ENCODE measurements around the gene PACRGL. TPM values are rescaled to one million over a fixed set of nuclear protein-coding genes. Genes with fewer than 3 reads are reported as not detected.
A peak's percentile ranks its signal among the peaks of the same experiment; 100 is the strongest.

The PACRGL gene
- total RNA-seq: 15.2 TPM
- long read RNA-seq, partial matches to known transcripts: 0 of 5 reads
- long read RNA-seq, other reads (novel, unspliced or antisense): 5 of 5 reads

DNA sequence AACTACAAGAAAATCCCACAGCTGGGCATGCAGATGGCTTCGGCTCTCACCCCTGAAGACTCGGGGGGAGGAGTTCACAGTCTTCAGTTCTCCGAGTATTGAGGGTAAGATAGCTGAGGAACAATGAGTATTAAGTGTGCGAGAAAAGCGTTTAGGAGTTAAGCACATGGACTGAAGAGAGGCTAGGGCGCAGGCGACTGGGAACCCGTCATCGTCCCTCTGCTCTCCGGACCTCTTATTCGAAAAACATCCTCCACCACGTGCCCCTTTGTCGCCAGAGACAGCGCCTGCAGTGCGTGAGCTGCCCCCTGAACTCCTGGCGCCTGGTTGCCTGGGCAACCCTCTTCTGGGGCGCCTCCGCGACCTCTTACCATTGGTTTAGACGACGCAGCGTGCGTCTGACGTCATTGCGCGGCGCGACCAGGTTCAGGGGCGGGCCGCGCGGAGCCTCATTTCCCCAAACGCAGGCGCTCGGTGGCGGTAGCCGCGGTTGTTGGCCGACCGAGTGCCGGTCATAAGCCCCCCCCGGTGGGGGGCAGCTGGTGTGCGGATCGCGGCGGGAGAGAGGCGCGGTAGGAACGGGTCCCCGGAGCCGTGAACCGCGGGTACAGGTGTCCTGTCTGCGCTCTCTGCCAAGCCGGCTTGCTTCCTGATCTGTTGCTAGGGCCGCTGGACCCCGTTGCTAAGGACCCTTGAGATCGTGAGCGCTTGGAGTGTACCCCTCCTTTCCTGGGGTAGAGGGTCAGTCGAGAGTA is at the start of gene PACRGL:
Gene PACRGL, plus strand, starts transcription at position 452 of the 755 bp plus-strand sequence. CDS start 4,024 bp downstream, outside the sequence.
- DNase-seq (peak; percentile 97), ATAC-seq (peak; percentile 100)
- peaks cover 15% of the 10 kb centered on the region for H3K4me1 ChIP-seq
- H3K4me3 ChIP-seq: peak within 1 kb of the TSS; percentile 98
- peaks cover 7% of the 10 kb centered on the region for H3K27me3 ChIP-seq (ENCODE audit: low read depth)
- H3K36me3 ChIP-seq: peaks cover 10% of the 10 kb centered on the region
- H3K9me3 ChIP-seq: no peaks in the 10 kb centered on the region
- TF ChIP-seq, protein P1, sequence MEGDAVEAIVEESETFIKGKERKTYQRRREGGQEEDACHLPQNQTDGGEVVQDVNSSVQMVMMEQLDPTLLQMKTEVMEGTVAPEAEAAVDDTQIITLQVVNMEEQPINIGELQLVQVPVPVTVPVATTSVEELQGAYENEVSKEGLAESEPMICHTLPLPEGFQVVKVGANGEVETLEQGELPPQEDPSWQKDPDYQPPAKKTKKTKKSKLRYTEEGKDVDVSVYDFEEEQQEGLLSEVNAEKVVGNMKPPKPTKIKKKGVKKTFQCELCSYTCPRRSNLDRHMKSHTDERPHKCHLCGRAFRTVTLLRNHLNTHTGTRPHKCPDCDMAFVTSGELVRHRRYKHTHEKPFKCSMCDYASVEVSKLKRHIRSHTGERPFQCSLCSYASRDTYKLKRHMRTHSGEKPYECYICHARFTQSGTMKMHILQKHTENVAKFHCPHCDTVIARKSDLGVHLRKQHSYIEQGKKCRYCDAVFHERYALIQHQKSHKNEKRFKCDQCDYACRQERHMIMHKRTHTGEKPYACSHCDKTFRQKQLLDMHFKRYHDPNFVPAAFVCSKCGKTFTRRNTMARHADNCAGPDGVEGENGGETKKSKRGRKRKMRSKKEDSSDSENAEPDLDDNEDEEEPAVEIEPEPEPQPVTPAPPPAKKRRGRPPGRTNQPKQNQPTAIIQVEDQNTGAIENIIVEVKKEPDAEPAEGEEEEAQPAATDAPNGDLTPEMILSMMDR (IDR thresholded peaks at IDR 0.05): no peak
- H3K27ac ChIP-seq: peak within 1 kb of the TSS; percentile 88
- intact Hi-C loops (cut with DNase I): no loop called here

DNA sequence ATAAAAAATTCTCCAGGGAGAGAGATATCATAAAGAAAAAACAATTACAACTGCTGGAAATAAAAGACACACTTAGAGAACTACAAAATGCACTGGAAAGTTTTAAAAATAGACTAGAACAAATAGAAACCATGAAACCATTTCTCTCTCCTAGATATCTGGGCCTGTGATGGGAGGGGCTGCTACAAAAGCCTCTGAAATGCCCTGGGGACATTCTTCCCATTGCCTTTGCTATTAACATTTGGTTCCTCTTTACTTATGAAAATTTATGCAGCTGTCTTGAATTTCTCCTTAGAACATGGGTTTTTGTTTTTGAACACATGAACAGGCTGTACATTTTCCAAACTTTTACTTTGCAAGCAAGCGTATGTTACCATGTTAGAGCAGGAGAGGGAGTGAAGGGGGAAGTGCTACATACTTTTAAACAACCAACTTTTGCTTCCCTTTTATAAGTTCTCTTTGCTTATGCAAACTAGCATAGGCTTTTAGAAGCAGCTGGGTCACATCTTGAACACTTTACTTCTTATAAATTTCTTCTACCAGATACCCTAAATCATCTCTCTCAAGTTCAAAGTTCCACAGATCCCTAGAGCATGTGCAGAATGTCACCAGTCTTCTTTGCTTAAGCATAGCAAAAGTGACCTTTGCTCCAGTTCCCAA is 47.9 kb upstream of the PACRGL start:
- Histone ChIP-seq H3K27me3 (ENCODE audit: low read depth) (no peaks in the 10 kb centered on the region), H3K9me3 (no peaks in the 10 kb centered on the region), H3K4me3 (no peak overlapping the region), H3K4me1 (no peaks in the 10 kb centered on the region), H3K27ac (no peak overlapping the region), H3K36me3 (no peaks in the 10 kb centered on the region)
- ATAC-seq: no peak
- intact Hi-C loops (cut with DNase I): no loop called here
- TF ChIP-seq, protein P1 (IDR thresholded peaks at IDR 0.05): no peak
- DNase-seq: no peak

DNA sequence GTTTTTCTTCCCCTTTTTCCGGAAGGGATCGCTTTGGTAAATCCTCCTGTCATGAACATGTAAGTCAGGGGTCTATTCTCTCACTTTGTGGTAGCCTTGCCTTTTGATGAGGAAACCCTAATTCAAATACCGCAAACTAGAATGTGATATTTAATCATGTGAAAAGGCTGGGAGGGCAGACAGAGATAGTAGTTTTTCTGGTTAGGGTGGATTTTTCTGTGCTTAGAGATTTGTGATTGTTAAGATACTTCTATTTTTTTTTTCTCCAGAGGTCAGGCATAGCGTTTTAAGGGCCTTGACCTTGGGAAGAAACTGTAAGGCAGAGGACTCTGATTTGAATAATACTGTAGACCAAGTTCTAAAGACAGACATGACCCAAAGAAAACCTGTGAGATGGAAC is 41.8 kb upstream of the PACRGL start:
- no peak for ATAC-seq
- no peak for DNase-seq
- H3K27me3 ChIP-seq (ENCODE audit: low read depth): no peaks in the 10 kb centered on the region
- no peaks in the 10 kb centered on the region for H3K36me3 ChIP-seq
- no peaks in the 10 kb centered on the region for H3K4me1 ChIP-seq
- intact Hi-C loops (cut with DNase I): no loop called here
- TF ChIP-seq, protein P1 (IDR thresholded peaks at IDR 0.05): no peak
- no peak overlapping the region for H3K27ac ChIP-seq
- H3K4me3 ChIP-seq: no peak overlapping the region
- no peaks in the 10 kb centered on the region for H3K9me3 ChIP-seq

DNA sequence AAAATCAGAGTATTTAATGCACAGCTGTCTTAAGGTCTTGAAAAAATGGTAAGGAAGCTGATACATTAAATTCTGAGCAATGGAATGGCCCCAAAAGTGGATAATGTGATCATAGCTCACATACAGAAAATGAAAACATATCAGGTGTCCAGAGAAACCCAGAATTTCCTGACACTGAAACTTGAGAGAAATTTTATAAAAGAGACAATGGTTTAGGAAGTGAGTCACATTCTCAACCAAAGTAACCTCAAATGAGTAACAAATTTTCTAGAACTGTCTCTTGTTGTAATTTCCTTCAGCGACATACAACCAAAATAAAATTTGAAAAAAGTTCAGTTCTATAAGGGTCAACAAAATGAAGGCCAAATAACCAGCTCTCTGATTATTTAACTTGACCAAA is 37.4 kb upstream of the PACRGL start:
- DNase-seq (no peak), ATAC-seq (no peak)
- Histone ChIP-seq H3K4me3 (no peak overlapping the region), H3K9me3 (no peaks in the 10 kb centered on the region), H3K27ac (no peak overlapping the region), H3K36me3 (no peaks in the 10 kb centered on the region), H3K4me1 (no peaks in the 10 kb centered on the region), H3K27me3 (ENCODE audit: low read depth) (no peaks in the 10 kb centered on the region)
- TF ChIP-seq, protein P1 (IDR thresholded peaks at IDR 0.05): no peak
- intact Hi-C loops (cut with DNase I): no loop called here

DNA sequence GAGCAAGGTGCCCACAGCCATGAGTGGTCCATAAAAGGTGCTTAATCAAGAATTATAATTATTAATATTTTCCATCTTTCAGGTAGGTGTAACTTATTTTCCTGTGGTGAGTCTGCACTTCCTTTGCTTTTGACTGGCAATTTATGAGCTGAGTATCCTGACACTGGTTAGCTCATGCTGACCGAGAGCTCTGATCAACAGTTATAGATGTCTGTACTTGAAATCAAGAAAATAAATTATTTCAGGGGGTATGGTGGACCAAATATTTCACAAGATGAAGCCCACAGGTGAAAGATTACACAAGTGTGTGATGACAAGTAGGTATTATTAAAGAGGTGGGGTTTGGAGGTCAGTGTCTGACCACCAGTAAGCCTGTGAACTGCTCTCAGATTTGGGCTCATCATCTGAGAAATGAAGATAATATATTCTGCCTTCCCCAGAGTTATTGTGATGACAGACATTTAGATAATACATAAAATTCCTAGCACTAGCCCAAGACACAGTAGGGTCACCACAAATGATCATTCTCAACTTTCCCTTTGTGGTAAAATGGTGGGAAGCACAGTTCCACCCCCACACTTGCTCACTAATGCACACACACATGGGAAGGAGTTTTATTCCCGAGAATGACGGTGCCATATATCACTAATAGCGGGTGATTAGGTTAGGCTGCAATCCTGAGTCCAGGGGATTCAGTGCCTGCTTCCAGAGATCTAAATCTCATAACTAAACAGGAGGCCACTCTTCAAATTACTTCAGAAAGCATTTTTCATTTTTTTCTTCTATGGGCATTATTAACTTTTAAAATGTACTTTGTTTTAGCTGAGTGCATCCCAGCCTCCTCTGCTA is 34.0 kb upstream of the PACRGL start:
- Histone ChIP-seq H3K4me1 (no peaks in the 10 kb centered on the region), H3K36me3 (no peaks in the 10 kb centered on the region), H3K27me3 (ENCODE audit: low read depth) (no peaks in the 10 kb centered on the region), H3K4me3 (no peak overlapping the region), H3K9me3 (no peaks in the 10 kb centered on the region), H3K27ac (no peak overlapping the region)
- no peak for DNase-seq
- intact Hi-C loops (cut with DNase I): no loop called here
- ATAC-seq: no peak
- TF ChIP-seq, protein P1 (IDR thresholded peaks at IDR 0.05): no peak

Data from lower lobe of right lung (tissue), 2 donors.